Measurements from ENCODE around the gene MUC5B. TPM values are rescaled to one million over a fixed set of nuclear protein-coding genes. Genes with fewer than 3 reads are reported as not detected.

Gene MUC5B
- total and polyA plus RNA-seq, 2 donors from 2014 or later: 0.38 TPM; not detected in 1

DNA sequence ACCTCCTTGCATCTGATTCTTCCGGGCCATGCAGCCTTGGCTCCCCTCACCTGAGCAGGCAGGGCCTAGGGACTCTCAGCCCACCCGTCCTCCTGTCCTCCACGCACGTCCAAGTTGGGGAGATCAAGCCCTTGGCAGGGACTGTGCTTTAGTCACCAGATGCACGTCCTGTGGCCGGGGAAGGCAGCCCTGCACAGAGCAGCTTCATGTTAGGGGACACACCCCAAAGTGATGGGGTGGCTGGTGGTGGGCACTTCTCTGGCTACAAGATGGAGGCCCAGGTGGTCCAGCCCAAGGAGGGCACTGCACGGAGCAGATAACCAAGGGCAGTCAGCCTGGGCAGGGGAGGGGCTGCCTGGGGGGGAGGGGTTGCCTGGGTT lies 1.2 kb downstream of the MUC5B start:
- peak in 1 of 5 donors; percentile 59 for DNase-seq
- intact Hi-C loops (cut with DNase I): no loop called here
- Histone ChIP-seq H3K27me3 (ENCODE audit: control insufficient read depth, insufficient read depth, low read length) (no peaks in the 10 kb centered on the region), H3K27ac (ENCODE audit: low read depth in 2 of 2, low read length in 2 of 2) (no peak overlapping the region), H3K4me3 (ENCODE audit: low read length in 3 of 3) (no peak overlapping the region), H3K9ac (ENCODE audit: low read length in 3 of 3) (no peak overlapping the region), H3K4me1 (ENCODE audit: control insufficient read depth in 2 of 3, insufficient read depth in 2 of 3, low read depth in 1 of 3, low read length in 3 of 3) (no peaks in the 10 kb centered on the region), H3K9me3 (ENCODE audit: control insufficient read depth in 2 of 3, insufficient read depth in 1 of 3, low read length in 3 of 3) (no peaks in the 10 kb centered on the region), H3K36me3 (ENCODE audit: control insufficient read depth in 2 of 3, insufficient read depth in 3 of 3, low read length in 3 of 3) (no peaks in the 10 kb centered on the region)
- TF ChIP-seq, protein P1, sequence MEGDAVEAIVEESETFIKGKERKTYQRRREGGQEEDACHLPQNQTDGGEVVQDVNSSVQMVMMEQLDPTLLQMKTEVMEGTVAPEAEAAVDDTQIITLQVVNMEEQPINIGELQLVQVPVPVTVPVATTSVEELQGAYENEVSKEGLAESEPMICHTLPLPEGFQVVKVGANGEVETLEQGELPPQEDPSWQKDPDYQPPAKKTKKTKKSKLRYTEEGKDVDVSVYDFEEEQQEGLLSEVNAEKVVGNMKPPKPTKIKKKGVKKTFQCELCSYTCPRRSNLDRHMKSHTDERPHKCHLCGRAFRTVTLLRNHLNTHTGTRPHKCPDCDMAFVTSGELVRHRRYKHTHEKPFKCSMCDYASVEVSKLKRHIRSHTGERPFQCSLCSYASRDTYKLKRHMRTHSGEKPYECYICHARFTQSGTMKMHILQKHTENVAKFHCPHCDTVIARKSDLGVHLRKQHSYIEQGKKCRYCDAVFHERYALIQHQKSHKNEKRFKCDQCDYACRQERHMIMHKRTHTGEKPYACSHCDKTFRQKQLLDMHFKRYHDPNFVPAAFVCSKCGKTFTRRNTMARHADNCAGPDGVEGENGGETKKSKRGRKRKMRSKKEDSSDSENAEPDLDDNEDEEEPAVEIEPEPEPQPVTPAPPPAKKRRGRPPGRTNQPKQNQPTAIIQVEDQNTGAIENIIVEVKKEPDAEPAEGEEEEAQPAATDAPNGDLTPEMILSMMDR (IDR thresholded peaks at IDR 0.05; ENCODE audit: borderline replicate concordance, extremely low read depth, insufficient read depth): no peak
- no peak for FAIRE-seq

DNA sequence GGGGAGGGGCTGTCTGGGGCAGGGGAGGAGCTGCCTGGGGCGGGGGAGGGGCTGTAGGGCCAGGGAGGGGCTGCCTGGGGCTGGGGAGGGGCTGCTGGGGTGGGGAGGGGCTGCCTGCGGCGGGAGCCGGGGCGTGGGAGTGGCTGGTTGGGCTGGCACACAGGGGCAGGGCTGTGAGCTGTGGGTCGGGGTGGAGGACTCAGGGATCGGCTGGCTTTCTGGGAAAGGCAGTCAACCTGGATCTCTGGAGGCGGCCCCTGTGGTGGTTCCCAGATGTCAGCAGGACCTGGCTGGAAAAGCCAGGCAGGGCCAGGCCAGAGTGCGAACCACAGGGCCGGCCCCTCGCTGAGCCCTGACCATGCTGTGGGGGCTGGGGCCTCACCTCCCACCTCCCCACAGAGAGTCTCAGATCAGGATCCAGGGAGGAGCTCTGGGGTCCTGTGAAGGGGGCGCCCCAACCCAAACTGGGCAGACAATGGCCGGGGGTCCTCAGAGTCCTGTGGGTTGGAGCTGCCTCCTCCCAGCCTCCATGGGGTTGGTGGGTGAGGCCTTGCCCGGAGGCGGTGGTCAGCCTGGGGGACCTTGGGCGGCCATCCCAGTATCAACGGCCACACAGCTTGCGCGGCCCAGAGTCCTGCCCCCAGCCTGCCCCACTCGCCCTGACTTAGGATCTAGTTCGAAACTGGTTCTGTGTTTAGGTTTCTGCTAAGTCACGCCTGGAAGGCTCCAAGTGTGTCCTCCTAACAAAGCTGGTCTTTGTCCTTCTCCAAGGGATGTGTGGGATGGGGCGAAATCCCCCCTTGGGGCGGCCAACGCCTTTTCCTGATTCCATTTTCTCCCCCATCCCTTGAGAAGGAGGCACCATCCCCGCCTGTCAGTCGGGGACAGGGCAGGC lies 1.9 kb downstream of the MUC5B start:
- no peaks in the 10 kb centered on the region for H3K4me1 ChIP-seq (ENCODE audit: control insufficient read depth in 2 of 3, insufficient read depth in 2 of 3, low read depth in 1 of 3, low read length in 3 of 3)
- TF ChIP-seq, protein P1 (IDR thresholded peaks at IDR 0.05; ENCODE audit: borderline replicate concordance, extremely low read depth, insufficient read depth): no peak
- H3K9me3 ChIP-seq (ENCODE audit: control insufficient read depth in 2 of 3, insufficient read depth in 1 of 3, low read length in 3 of 3): no peaks in the 10 kb centered on the region
- H3K4me3 ChIP-seq (ENCODE audit: low read length in 3 of 3): no peak overlapping the region
- H3K9ac ChIP-seq (ENCODE audit: low read length in 3 of 3): no peak overlapping the region
- DNase-seq: peak; percentile 57 to 83 (median 63)
- no peaks in the 10 kb centered on the region for H3K27me3 ChIP-seq (ENCODE audit: control insufficient read depth, insufficient read depth, low read length)
- no peak for FAIRE-seq
- intact Hi-C loops (cut with DNase I): no loop called here
- no peaks in the 10 kb centered on the region for H3K36me3 ChIP-seq (ENCODE audit: control insufficient read depth in 2 of 3, insufficient read depth in 3 of 3, low read length in 3 of 3)
- no peak overlapping the region for H3K27ac ChIP-seq (ENCODE audit: low read depth in 2 of 2, low read length in 2 of 2)

DNA sequence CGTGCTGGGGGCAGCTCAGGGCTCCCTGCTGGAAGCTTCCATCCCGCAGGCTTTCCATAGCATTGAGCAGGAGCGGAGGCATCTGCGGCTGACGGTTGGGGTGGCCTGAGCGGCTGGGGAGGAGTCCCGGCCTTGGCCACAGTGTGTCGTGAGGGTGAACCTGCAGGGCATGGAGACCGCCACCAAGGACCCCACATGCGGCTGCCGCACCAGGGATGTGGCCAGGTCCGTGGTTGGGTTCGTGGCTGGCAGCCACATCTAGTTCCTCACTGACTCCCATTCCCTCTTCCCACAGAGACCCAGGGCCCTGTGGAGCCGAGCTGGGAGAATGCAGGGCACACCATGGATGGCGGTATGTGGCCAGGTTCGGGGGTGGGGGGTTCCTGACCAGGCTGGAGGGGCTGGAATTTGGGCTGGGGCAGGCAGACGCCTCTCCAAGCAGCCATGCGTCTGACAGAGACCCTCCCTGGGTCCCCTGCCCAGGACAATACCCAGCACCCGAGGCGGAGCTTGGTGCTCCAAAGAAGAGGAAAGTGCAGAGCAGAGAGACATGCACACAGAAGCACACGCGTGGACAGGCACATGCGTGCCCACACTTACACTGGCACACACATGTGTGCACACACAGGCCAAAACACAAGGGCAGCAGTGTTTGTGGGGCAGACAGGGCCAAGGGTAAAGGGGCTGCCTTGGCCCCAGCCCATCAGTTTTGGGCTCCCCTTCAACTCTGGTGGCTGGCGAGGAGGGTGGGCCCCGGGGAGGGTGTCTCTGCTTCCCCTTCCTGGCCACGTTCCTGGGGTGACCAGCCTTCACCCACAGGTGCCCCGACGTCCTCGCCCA lies 2.7 kb downstream of the MUC5B start:
- H3K4me3 ChIP-seq (ENCODE audit: low read length in 3 of 3): no peak overlapping the region
- FAIRE-seq (no peak), DNase-seq (peak in 2 of 5 donors; percentile 44 to 54)
- no peaks in the 10 kb centered on the region for H3K27me3 ChIP-seq (ENCODE audit: control insufficient read depth, insufficient read depth, low read length)
- H3K27ac ChIP-seq (ENCODE audit: low read depth in 2 of 2, low read length in 2 of 2): no peak overlapping the region
- H3K4me1 ChIP-seq (ENCODE audit: control insufficient read depth in 2 of 3, insufficient read depth in 2 of 3, low read depth in 1 of 3, low read length in 3 of 3): no peaks in the 10 kb centered on the region
- intact Hi-C loops (cut with DNase I): no loop called here
- H3K9me3 ChIP-seq (ENCODE audit: control insufficient read depth in 2 of 3, insufficient read depth in 1 of 3, low read length in 3 of 3): no peaks in the 10 kb centered on the region
- TF ChIP-seq, protein P1 (IDR thresholded peaks at IDR 0.05; ENCODE audit: borderline replicate concordance, extremely low read depth, insufficient read depth): no peak
- H3K36me3 ChIP-seq (ENCODE audit: control insufficient read depth in 2 of 3, insufficient read depth in 3 of 3, low read length in 3 of 3): no peaks in the 10 kb centered on the region
- no peak overlapping the region for H3K9ac ChIP-seq (ENCODE audit: low read length in 3 of 3)
